HuH-7 (cell line): ENCODE results near the gene SELENOW.
"Not testable (repeated sequence)": the region's sequence is repeated elsewhere in the genome, so short reads cannot be mapped to it uniquely, and the experiment has no call there.

ENCODE experiments used
- DNase-seq: peaks from one replicate; pipeline ENCODE4 v3.0.0; 2011; ENCODE audit warnings: low spot score

SELENOW gene

GRCh38 chr19:47778049-47778953, at the start of gene SELENOW:
TSS of gene SELENOW (plus strand) at chr19:47778703. CDS start at chr19:47778786, 83 bp downstream.
- peak; percentile 87 for DNase-seq

GRCh38 chr19:47729468-47729798, 49.1 kb upstream of the SELENOW start:
- DNase-seq: no peak

- DNase-seq: peak; percentile 46
Observed at GRCh38 chr19:47729799-47730520, 48.5 kb upstream of the SELENOW start.

- DNase-seq: no peak
Observed at GRCh38 chr19:47730521-47730889, 48.0 kb upstream of the SELENOW start.

- no peak for DNase-seq
Observed at GRCh38 chr19:47730910-47731309, 47.6 kb upstream of the SELENOW start.

GRCh38 chr19:47735131-47735530, 43.4 kb upstream of the SELENOW start:
- DNase-seq: no peak

GRCh38 chr19:47740866-47741519, 37.5 kb upstream of the SELENOW start:
- DNase-seq: no peak

- DNase-seq: no peak
Observed at GRCh38 chr19:47741544-47742140, 36.9 kb upstream of the SELENOW start.

- DNase-seq: no peak
Observed at GRCh38 chr19:47742634-47743033, 35.9 kb upstream of the SELENOW start.

- peak; percentile 98 for DNase-seq
Observed at GRCh38 chr19:47745010-47745901, 33.2 kb upstream of the SELENOW start, which contains the start of gene NOP53. TSS of gene NOP53 (plus strand) at chr19:47745546. CDS start at chr19:47745560, 14 bp downstream.

- DNase-seq: not testable (repeated sequence)
Observed at GRCh38 chr19:47746129-47746528, 32.4 kb upstream of the SELENOW start.

- no peak for DNase-seq
Observed at GRCh38 chr19:47749326-47749725, 29.2 kb upstream of the SELENOW start.

- DNase-seq: no peak
Observed at GRCh38 chr19:47750752-47751151, 27.8 kb upstream of the SELENOW start.

GRCh38 chr19:47752440-47753211, 25.9 kb upstream of the SELENOW start:
- no peak for DNase-seq

GRCh38 chr19:47754206-47755064, 24.1 kb upstream of the SELENOW start:
- DNase-seq: no peak

- DNase-seq: no peak
Observed at GRCh38 chr19:47755065-47755761, 23.3 kb upstream of the SELENOW start.

GRCh38 chr19:47755762-47756626, 22.5 kb upstream of the SELENOW start:
- DNase-seq: no peak

- no peak for DNase-seq
Observed at GRCh38 chr19:47756627-47756929, 21.9 kb upstream of the SELENOW start.
